GM06990 (cell line): Measurements from ENCODE around the gene TBX20.

Source experiments
- DNase-seq: peaks from one replicate; pipeline ENCODE4 v3.0.0-alpha.2; 2011; ENCODE audit not compliant: insufficient read length; ENCODE audit errors: extremely low read depth
- H3K27me3 ChIP-seq: replicated peaks from 2 replicates; pipeline ENCODE4 v1.6.0; 2011; ENCODE audit warnings: low read length; ENCODE audit not compliant: control insufficient read depth, insufficient read depth
- H3K36me3 ChIP-seq: 2 replicates; pipeline ENCODE4 v1.5.1; 2011; ENCODE audit warnings: low read length; ENCODE audit not compliant: control insufficient read depth, insufficient read depth
- H3K4me3 ChIP-seq: replicated peaks from 2 replicates; pipeline ENCODE4 v1.5.1; 2011; ENCODE audit warnings: low read depth, mild to moderate bottlenecking, control low read depth, low read length
- CTCF ChIP-seq: IDR thresholded peaks from 2 replicates; pipeline ENCODE4 v1.5.1; 2011; ENCODE audit warnings: low read length, control low read depth, mild to moderate bottlenecking, inconsistent platforms; ENCODE audit not compliant: insufficient read depth, poor library complexity, severe bottlenecking

Gene TBX20

GRCh38 chr7:35261476-35262285 lies 7.8 kb upstream of the TBX20 start:
- DNase-seq: no peak
- no peak for TF ChIP-seq CTCF
- no peaks in the 10 kb centered on the region for H3K36me3 ChIP-seq
- no peak overlapping the region for H3K4me3 ChIP-seq
- H3K27me3 ChIP-seq: peaks cover 7% of the 10 kb centered on the region

- no peak for TF ChIP-seq CTCF
- Histone ChIP-seq H3K27me3 (peaks cover 7% of the 10 kb centered on the region), H3K36me3 (no peaks in the 10 kb centered on the region), H3K4me3 (no peak overlapping the region)
- DNase-seq: no peak
These were observed 7.1 kb upstream of the TBX20 start for GRCh38 chr7:35261041-35261440.

- Histone ChIP-seq H3K27me3 (peaks cover 7% of the 10 kb centered on the region), H3K4me3 (no peak overlapping the region), H3K36me3 (no peaks in the 10 kb centered on the region)
- no peak for TF ChIP-seq CTCF
- no peak for DNase-seq
These were observed 6.3 kb upstream of the TBX20 start for GRCh38 chr7:35260246-35260645.

DNA sequence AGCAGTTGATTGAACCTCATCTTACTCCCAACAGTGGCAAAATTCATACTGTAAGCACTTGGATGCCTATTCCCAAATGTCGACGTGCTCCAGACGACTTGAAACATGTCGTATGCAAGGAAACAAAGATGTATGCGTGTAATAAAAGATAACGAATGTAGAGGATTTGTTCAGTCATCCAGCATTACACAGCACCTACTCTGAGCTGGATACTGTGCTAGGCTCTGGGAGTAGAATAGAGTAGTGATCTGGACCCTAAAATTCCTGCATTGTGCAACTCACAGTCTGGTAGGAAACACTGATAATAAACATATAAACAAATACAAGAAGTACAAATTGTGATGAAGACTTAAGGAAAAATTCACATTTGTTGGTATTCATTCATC lies 5.6 kb upstream of the TBX20 start:
- TF ChIP-seq CTCF: no peak
- Histone ChIP-seq H3K4me3 (no peak overlapping the region), H3K27me3 (peaks cover 7% of the 10 kb centered on the region), H3K36me3 (no peaks in the 10 kb centered on the region)
- no peak for DNase-seq

DNA sequence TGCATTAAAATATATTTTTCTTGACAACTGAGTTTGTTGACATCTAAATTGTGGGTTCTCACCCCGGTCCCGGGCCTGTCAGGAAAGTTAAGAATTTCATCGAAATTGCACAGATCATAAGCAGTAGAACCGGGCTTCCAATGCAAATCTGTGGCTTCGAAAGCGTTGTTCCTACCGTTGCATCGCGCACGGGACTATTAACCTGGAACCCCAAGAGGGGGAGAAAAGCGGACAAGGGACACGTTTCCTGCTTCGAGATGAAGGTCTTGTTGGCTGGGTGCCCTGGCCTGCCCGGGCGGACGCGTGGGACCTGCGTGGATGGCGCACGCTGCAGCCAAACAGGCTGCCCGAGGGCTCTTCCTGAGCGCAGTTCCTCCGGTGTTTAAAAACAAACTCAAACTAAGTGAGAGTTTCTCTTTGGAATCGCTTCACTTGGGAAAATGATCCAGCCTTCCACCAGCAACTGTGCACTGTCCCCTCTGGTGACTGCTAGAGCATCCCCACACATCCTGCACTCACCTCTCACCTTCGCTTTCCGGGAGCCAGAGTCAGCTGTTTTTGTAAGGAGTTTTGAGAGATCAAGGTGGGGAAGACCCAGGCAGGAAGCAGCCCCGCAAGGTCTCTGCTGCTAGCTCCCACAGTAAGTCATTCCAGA lies 5.1 kb upstream of the TBX20 start:
- Histone ChIP-seq H3K36me3 (no peaks in the 10 kb centered on the region), H3K27me3 (peaks cover 7% of the 10 kb centered on the region), H3K4me3 (no peak overlapping the region)
- no peak for DNase-seq
- TF ChIP-seq CTCF: no peak
